Measurements from ENCODE around the gene SAMD11. TPM values are rescaled to one million over a fixed set of nuclear protein-coding genes. Genes with fewer than 3 reads are reported as not detected.

SAMD11 gene
- total RNA-seq, 4 donors from 2014 or later: 14.2 to 21.2 (median 17.4) TPM

- no peaks in the 10 kb centered on the region for H3K9me3 ChIP-seq
- ATAC-seq: no peak
- WGBS, 2 donors (ENCODE audit: low coverage in 1 of 2): no CpG with 5 or more reads among the region's 30 CpGs
- no peak overlapping the region for H3K4me3 ChIP-seq
- H3K27ac ChIP-seq: no peak overlapping the region
- no peak for TF ChIP-seq POLR2AphosphoS5 (IDR thresholded peaks at IDR 0.05)
- no peak for TF ChIP-seq EP300 (IDR thresholded peaks at IDR 0.05)
- no peak for TF ChIP-seq POLR2A (IDR thresholded peaks at IDR 0.05)
- no peak for TF ChIP-seq CTCF (IDR thresholded peaks at IDR 0.05)
- H3K4me1 ChIP-seq: peaks cover 0 to 68% (median 45%) of the 10 kb centered on the region in 3 donors
- peaks cover 92% of the 10 kb centered on the region for H3K27me3 ChIP-seq
- H3K36me3 ChIP-seq: no peaks in the 10 kb centered on the region
These were observed 15.2 kb downstream of the SAMD11 start for GRCh38 chr1:938711-939489.

GRCh38 chr1:939511-940106 lies 15.9 kb downstream of the SAMD11 start:
- Histone ChIP-seq H3K4me1 (peaks cover 0 to 72% (median 47%) of the 10 kb centered on the region in 3 donors), H3K36me3 (peaks cover 0 to 5% of the 10 kb centered on the region in 2 donors), H3K9me3 (no peaks in the 10 kb centered on the region), H3K4me3 (peak overlapping the region in 1 of 2 donors; percentile 47), H3K27ac (peak overlapping the region in 3 of 4 donors; percentile 67 to 79 (median 78)), H3K27me3 (peaks cover 92% of the 10 kb centered on the region)
- TF ChIP-seq POLR2A (IDR thresholded peaks at IDR 0.05): no peak
- no peak for TF ChIP-seq POLR2AphosphoS5 (IDR thresholded peaks at IDR 0.05)
- TF ChIP-seq CTCF (IDR thresholded peaks at IDR 0.05): no peak
- TF ChIP-seq EP300 (IDR thresholded peaks at IDR 0.05): no peak
- no CpG with 5 or more reads among the region's 21 CpGs for WGBS, 2 donors (ENCODE audit: low coverage in 1 of 2)
- no peak for ATAC-seq

DNA sequence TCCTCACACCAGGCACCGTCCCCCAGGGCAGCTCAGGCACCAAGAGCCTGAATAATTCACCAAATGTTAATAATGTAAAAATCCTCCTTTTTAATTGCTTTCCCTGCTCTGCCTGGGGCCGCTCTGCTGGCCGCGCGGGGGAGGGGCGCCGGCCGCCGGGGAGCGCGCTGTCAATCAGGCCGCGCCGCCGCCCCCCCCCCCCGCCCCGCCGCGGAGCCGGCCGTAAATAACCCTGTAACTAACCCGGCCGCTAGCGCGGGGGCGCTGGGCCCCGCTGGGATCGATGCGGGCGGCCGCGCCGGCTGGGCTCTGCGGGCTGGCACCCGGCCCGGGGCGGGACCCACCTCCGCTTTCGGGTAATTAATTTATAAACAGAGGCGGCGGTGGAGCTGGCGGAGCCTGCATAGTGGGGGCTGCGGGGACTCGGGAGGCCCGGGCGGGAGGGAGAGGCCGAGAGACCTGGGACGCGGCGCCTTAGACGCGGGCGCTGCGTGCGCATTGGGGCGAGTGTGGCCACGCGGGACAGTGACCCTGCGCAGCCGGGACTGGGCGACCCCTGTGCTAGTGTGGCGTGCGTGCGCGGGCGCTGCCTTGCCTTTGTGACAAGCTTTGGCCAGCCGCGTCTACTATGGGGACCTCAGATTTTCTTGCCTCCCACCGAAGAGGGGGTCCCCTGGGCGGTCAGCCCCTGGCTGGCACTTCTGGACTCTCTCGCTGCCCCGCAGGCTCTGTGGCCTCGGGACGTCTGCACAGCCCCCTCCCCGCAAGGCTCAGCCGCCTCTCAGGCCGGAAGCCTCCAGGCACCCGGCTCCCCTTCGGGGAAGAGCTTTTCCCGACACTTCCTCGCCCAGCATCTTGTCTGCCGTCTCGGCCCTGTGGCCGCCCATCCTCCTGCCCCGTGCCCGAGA lies 16.6 kb downstream of the SAMD11 start:
- Histone ChIP-seq H3K27me3 (peaks cover 85% of the 10 kb centered on the region), H3K9me3 (no peaks in the 10 kb centered on the region), H3K4me3 (peak overlapping the region in 1 of 2 donors; percentile 47), H3K27ac (peak overlapping the region in 3 of 4 donors; percentile 67 to 79 (median 78)), H3K36me3 (peaks cover 0 to 12% of the 10 kb centered on the region in 2 donors), H3K4me1 (peaks cover 0 to 73% (median 50%) of the 10 kb centered on the region in 3 donors)
- ATAC-seq: peak; percentile 40
- WGBS, 2 donors (ENCODE audit: low coverage in 1 of 2): 0% methylated on average over 1 of the region's 86 CpGs; no CpG with 5 or more reads in 1 of the 2 donors
- TF ChIP-seq POLR2AphosphoS5 (IDR thresholded peaks at IDR 0.05): peak; percentile 59
- peak in 2 of 4 experiments; percentile 20 to 30 for TF ChIP-seq CTCF (IDR thresholded peaks at IDR 0.05)
- no peak for TF ChIP-seq EP300 (IDR thresholded peaks at IDR 0.05)

- Histone ChIP-seq H3K27ac (peak overlapping the region in 3 of 4 donors; percentile 67 to 79 (median 78)), H3K4me1 (peaks cover 0 to 67% (median 45%) of the 10 kb centered on the region in 3 donors), H3K27me3 (peaks cover 78% of the 10 kb centered on the region), H3K36me3 (peaks cover 0 to 20% of the 10 kb centered on the region in 2 donors), H3K4me3 (peak overlapping the region in 1 of 2 donors; percentile 47), H3K9me3 (no peaks in the 10 kb centered on the region)
- no peak for TF ChIP-seq POLR2AphosphoS5 (IDR thresholded peaks at IDR 0.05)
- TF ChIP-seq CTCF (IDR thresholded peaks at IDR 0.05): no peak
- TF ChIP-seq EP300 (IDR thresholded peaks at IDR 0.05): no peak
- TF ChIP-seq POLR2A (IDR thresholded peaks at IDR 0.05): no peak
- WGBS, 2 donors (ENCODE audit: low coverage in 1 of 2): no CpG with 5 or more reads among the region's 36 CpGs
- no peak for ATAC-seq
These were observed 17.4 kb downstream of the SAMD11 start for GRCh38 chr1:941015-941587.

Data from gastroesophageal sphincter (tissue), 4 donors.